Measurements from ENCODE around the gene SMIM5.

DNA sequence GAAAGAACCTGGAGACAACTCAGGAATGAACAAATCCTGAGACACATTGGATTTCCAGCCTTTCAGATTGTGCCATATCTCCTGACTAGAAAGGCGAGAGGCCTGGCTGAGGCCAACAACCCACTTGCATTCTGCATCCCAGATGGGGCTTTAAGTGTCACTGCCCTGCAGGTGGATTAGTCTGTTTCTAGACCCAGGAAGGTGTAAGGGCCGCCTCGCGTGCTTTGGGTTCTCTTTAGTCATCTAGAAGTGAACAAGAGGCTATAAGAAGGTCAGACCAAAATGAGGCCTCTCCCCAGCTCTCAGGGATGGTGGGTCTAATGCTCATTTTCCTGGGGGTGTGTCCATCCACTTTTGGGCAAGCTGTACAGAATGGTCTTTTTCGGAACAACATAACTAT, 38.8 kb downstream of the SMIM5 start:
- TF ChIP-seq, protein P1, sequence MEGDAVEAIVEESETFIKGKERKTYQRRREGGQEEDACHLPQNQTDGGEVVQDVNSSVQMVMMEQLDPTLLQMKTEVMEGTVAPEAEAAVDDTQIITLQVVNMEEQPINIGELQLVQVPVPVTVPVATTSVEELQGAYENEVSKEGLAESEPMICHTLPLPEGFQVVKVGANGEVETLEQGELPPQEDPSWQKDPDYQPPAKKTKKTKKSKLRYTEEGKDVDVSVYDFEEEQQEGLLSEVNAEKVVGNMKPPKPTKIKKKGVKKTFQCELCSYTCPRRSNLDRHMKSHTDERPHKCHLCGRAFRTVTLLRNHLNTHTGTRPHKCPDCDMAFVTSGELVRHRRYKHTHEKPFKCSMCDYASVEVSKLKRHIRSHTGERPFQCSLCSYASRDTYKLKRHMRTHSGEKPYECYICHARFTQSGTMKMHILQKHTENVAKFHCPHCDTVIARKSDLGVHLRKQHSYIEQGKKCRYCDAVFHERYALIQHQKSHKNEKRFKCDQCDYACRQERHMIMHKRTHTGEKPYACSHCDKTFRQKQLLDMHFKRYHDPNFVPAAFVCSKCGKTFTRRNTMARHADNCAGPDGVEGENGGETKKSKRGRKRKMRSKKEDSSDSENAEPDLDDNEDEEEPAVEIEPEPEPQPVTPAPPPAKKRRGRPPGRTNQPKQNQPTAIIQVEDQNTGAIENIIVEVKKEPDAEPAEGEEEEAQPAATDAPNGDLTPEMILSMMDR (IDR thresholded peaks at IDR 0.05): no peak
- no peak for TF ChIP-seq POLR2A (IDR thresholded peaks at IDR 0.05)
